GM23338 (cell line): ENCODE measurements around the gene TBX10. TPM values are rescaled to one million over a fixed set of nuclear protein-coding genes. Genes with fewer than 3 reads are reported as not detected.

Experiments used
- ATAC-seq: fragments of 200-7000 bp; cut with Tn5 transposase; 3 replicates; pipeline ENCODE4 v1.9.1; 2020
- DNase-seq: peaks from one replicate; pipeline ENCODE4 v3.0.0-alpha.2; 2015; ENCODE audit warnings: low spot score
- H2AFZ ChIP-seq: fragments of 200-600 bp; sonication (generic); 2 replicates; pipeline ENCODE4 v1.8.0; 2016; ENCODE audit warnings: antibody characterized with exemption, mild to moderate bottlenecking, moderate library complexity
- H3F3A ChIP-seq: fragments of 200-600 bp; sonication (generic); replicated peaks from 2 replicates; pipeline ENCODE4 v1.8.0; 2017; ENCODE audit warnings: antibody characterized with exemption, mixed run types, low read depth
- H3K27ac ChIP-seq: fragments of 200-600 bp; sonication (generic); 2 replicates; pipeline ENCODE4 v1.6.1; 2016; ENCODE audit warnings: low read depth
- H3K27me3 ChIP-seq: fragments of 200-600 bp; sonication (generic); 2 replicates; pipeline ENCODE4 v1.8.0; 2016; ENCODE audit warnings: mild to moderate bottlenecking, mixed run types, moderate library complexity; ENCODE audit not compliant: insufficient read depth
- H3K36me3 ChIP-seq: fragments of 200-600 bp; sonication (generic); 2 replicates; pipeline ENCODE4 v1.8.0; 2016; ENCODE audit warnings: mild to moderate bottlenecking; ENCODE audit not compliant: insufficient read depth
- H3K4me1 ChIP-seq: fragments of 200-600 bp; sonication (generic); 2 replicates; pipeline ENCODE4 v1.8.0; 2016; ENCODE audit warnings: mild to moderate bottlenecking, moderate library complexity; ENCODE audit not compliant: insufficient read depth
- H3K4me2 ChIP-seq: fragments of 200-600 bp; sonication (generic); 2 replicates; pipeline ENCODE4 v1.7.1; 2017; ENCODE audit warnings: mixed run types
- H3K4me3 ChIP-seq: fragments of 200-600 bp; sonication (generic); 2 replicates; pipeline ENCODE4 v1.6.1; 2016; ENCODE audit warnings: mixed run types
- H3K79me2 ChIP-seq: fragments of 200-600 bp; sonication (generic); replicated peaks from 2 replicates; pipeline ENCODE4 v1.8.0; 2017; ENCODE audit warnings: mild to moderate bottlenecking; ENCODE audit not compliant: insufficient read depth
- H3K9me2 ChIP-seq: fragments of 200-600 bp; sonication (generic); 2 replicates; pipeline ENCODE4 v1.8.0; 2017; ENCODE audit not compliant: insufficient read depth
- H4K20me1 ChIP-seq: fragments of 200-600 bp; sonication (generic); replicated peaks from 2 replicates; pipeline ENCODE4 v1.8.0; 2017; ENCODE audit warnings: mild to moderate bottlenecking; ENCODE audit not compliant: insufficient read depth
- H3K27ac Mint-ChIP-seq: 2 replicates; pipeline ENCODE4 v1.8.0; 2020; ENCODE audit warnings: inconsistent platforms, mild to moderate bottlenecking, moderate library complexity, mixed read lengths
- H3K27me3 Mint-ChIP-seq: 3 replicates; pipeline ENCODE4 v1.8.0; 2022; ENCODE audit warnings: low read depth, mild to moderate bottlenecking, moderate library complexity, mixed read lengths, inconsistent platforms; ENCODE audit not compliant: insufficient read depth, poor library complexity
- H3K36me3 Mint-ChIP-seq: 3 replicates; pipeline ENCODE4 v1.8.0; 2021; ENCODE audit warnings: low read depth, mild to moderate bottlenecking, inconsistent platforms, moderate library complexity, mixed read lengths
- H3K4me1 Mint-ChIP-seq: 3 replicates; pipeline ENCODE4 v1.8.0; 2020; ENCODE audit warnings: mild to moderate bottlenecking, inconsistent platforms, mixed read lengths
- H3K4me3 Mint-ChIP-seq: 3 replicates; pipeline ENCODE4 v1.8.0; 2021; ENCODE audit warnings: moderate library complexity, mild to moderate bottlenecking, inconsistent platforms, mixed read lengths
- H3K9me3 Mint-ChIP-seq: 3 replicates; pipeline ENCODE4 v1.8.0; 2020; ENCODE audit warnings: moderate library complexity, mild to moderate bottlenecking, inconsistent platforms, mixed read lengths
- CREB1 ChIP-seq: fragments of 250-450 bp; sonication (Bioruptor Pico); IDR thresholded peaks from 2 replicates; pipeline ENCODE4 v1.5.0; 2020; ENCODE audit warnings: low read depth, mild to moderate bottlenecking, moderate library complexity
- ETS1 ChIP-seq: IDR thresholded peaks from 2 replicates; pipeline ENCODE4 v1.6.1; 2016; ENCODE audit warnings: antibody characterized with exemption
- EZH2phosphoT487 ChIP-seq: fragments of 200-600 bp; sonication (generic); IDR thresholded peaks from one replicate; pipeline ENCODE4 v1.8.1; 2018; ENCODE audit warnings: antibody characterized with exemption; ENCODE audit not compliant: unreplicated experiment
- JUNB ChIP-seq: IDR thresholded peaks from one replicate; pipeline ENCODE4 v1.6.1; 2016; ENCODE audit warnings: antibody characterized with exemption; ENCODE audit not compliant: unreplicated experiment
- NANOG ChIP-seq: IDR thresholded peaks from 2 replicates; pipeline ENCODE4 v1.6.1; 2016; ENCODE audit warnings: antibody characterized with exemption, borderline replicate concordance
- POLR2AphosphoS5 ChIP-seq: IDR thresholded peaks from 2 replicates; pipeline ENCODE4 v1.6.1; 2016; ENCODE audit warnings: antibody characterized with exemption, low read depth
- STAT1 ChIP-seq: IDR thresholded peaks from one replicate; pipeline ENCODE4 v1.6.1; 2016; ENCODE audit warnings: antibody characterized with exemption; ENCODE audit not compliant: unreplicated experiment
- ZNF114 ChIP-seq: fragments of 250-450 bp; sonication (Bioruptor Pico); IDR thresholded peaks from 2 replicates; pipeline ENCODE4 v1.5.0; 2020; ENCODE audit warnings: mild to moderate bottlenecking, moderate library complexity
- ZNF331 ChIP-seq: fragments of 250-450 bp; sonication (Bioruptor Pico); IDR thresholded peaks from 2 replicates; pipeline ENCODE4 v1.5.0; 2020; ENCODE audit warnings: low read depth, mild to moderate bottlenecking, moderate library complexity
- polyA plus RNA-seq: library from polyadenylated mRNA; unstranded; fragments of >200 nt; fragmentation: Nextera tagmentation; extraction: Ambion mirVana; gene quantifications from 2 replicates; pipeline ENCODE4 v1.2.1, GENCODE V29; 2016
- total RNA-seq: library from RNA; depleted of rRNA; stranded (reverse); fragments of >200 nt; shearing (Covaris generic); gene quantifications from 2 replicates; pipeline ENCODE4 v1.2.3, GENCODE V29; 2014
- TF ChIP-seq, protein P1 (sequence below): fragments of 250-450 bp; sonication (Bioruptor Pico); IDR thresholded peaks from 2 replicates; pipeline ENCODE4 v1.5.0; 2020; ENCODE audit warnings: mild to moderate bottlenecking, moderate library complexity

Gene TBX10
- total and polyA plus RNA-seq, 2 experiments from 2014 or later = 0.10 TPM; not detected in 1

GRCh38 chr11:67664213-67664585, 24.6 kb upstream of the TBX10 start:
- no peak overlapping the region for H3K4me3 Mint-ChIP-seq
- Histone ChIP-seq H3K4me2 (no peak overlapping the region), H2AFZ (no peak overlapping the region), H3K4me1 (no peaks in the 10 kb centered on the region), H3K36me3 (no peaks in the 10 kb centered on the region), H3K27ac (no peak overlapping the region), H3K79me2 (no peaks in the 10 kb centered on the region), H3K27me3 (no peaks in the 10 kb centered on the region), H3K4me3 (no peak overlapping the region), H3F3A (no peaks in the 10 kb centered on the region), H4K20me1 (no peaks in the 10 kb centered on the region), H3K9me2 (no peaks in the 10 kb centered on the region)
- TF ChIP-seq ETS1 = no peak
- ATAC-seq (no peak), DNase-seq (no peak)
- H3K9me3 Mint-ChIP-seq = peaks cover 2% of the 10 kb centered on the region; the same call in 2 of the 3 replicates
- no peaks in the 10 kb centered on the region for H3K27me3 Mint-ChIP-seq
- no peaks in the 10 kb centered on the region for H3K36me3 Mint-ChIP-seq
- no peak overlapping the region for H3K27ac Mint-ChIP-seq
- H3K4me1 Mint-ChIP-seq = no peaks in the 10 kb centered on the region

GRCh38 chr11:67663532-67664212, 24.1 kb upstream of the TBX10 start:
- no peak overlapping the region for H3K4me2 ChIP-seq
- no peak for DNase-seq
- H3K4me3 ChIP-seq = no peak overlapping the region
- TF ChIP-seq JUNB (no peak), ZNF331 (CRISPR knock-in tag) (no peak), NANOG (no peak), ZNF114 (CRISPR knock-in tag) (no peak), ETS1 (no peak), CREB1 (CRISPR knock-in tag) (no peak), EZH2phosphoT487 (no peak), STAT1 (no peak), POLR2AphosphoS5 (no peak)
- TF ChIP-seq, protein P1, sequence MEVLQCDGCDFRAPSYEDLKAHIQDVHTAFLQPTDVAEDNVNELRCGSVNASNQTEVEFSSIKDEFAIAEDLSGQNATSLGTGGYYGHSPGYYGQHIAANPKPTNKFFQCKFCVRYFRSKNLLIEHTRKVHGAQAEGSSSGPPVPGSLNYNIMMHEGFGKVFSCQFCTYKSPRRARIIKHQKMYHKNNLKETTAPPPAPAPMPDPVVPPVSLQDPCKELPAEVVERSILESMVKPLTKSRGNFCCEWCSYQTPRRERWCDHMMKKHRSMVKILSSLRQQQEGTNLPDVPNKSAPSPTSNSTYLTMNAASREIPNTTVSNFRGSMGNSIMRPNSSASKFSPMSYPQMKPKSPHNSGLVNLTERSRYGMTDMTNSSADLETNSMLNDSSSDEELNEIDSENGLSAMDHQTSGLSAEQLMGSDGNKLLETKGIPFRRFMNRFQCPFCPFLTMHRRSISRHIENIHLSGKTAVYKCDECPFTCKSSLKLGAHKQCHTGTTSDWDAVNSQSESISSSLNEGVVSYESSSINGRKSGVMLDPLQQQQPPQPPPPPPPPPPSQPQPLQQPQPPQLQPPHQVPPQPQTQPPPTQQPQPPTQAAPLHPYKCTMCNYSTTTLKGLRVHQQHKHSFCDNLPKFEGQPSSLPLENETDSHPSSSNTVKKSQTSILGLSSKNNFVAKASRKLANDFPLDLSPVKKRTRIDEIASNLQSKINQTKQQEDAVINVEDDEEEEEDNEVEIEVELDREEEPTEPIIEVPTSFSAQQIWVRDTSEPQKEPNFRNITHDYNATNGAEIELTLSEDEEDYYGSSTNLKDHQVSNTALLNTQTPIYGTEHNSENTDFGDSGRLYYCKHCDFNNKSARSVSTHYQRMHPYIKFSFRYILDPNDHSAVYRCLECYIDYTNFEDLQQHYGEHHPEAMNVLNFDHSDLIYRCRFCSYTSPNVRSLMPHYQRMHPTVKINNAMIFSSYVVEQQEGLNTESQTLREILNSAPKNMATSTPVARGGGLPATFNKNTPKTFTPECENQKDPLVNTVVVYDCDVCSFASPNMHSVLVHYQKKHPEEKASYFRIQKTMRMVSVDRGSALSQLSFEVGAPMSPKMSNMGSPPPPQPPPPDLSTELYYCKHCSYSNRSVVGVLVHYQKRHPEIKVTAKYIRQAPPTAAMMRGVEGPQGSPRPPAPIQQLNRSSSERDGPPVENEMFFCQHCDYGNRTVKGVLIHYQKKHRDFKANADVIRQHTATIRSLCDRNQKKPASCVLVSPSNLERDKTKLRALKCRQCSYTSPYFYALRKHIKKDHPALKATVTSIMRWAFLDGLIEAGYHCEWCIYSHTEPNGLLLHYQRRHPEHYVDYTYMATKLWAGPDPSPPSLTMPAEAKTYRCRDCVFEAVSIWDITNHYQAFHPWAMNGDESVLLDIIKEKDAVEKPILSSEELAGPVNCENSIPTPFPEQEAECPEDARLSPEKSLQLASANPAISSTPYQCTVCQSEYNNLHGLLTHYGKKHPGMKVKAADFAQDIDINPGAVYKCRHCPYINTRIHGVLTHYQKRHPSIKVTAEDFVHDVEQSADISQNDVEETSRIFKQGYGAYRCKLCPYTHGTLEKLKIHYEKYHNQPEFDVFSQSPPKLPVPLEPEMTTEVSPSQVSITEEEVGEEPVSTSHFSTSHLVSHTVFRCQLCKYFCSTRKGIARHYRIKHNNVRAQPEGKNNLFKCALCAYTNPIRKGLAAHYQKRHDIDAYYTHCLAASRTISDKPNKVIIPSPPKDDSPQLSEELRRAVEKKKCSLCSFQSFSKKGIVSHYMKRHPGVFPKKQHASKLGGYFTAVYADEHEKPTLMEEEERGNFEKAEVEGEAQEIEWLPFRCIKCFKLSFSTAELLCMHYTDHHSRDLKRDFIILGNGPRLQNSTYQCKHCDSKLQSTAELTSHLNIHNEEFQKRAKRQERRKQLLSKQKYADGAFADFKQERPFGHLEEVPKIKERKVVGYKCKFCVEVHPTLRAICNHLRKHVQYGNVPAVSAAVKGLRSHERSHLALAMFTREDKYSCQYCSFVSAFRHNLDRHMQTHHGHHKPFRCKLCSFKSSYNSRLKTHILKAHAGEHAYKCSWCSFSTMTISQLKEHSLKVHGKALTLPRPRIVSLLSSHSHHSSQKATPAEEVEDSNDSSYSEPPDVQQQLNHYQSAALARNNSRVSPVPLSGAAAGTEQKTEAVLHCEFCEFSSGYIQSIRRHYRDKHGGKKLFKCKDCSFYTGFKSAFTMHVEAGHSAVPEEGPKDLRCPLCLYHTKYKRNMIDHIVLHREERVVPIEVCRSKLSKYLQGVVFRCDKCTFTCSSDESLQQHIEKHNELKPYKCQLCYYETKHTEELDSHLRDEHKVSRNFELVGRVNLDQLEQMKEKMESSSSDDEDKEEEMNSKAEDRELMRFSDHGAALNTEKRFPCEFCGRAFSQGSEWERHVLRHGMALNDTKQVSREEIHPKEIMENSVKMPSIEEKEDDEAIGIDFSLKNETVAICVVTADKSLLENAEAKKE (CRISPR knock-in tag) = no peak

More at GRCh38 chr11:67663532-67664212, 24.1 kb upstream of the TBX10 start:
- no peaks in the 10 kb centered on the region for H3K79me2 ChIP-seq
- H3K9me2 ChIP-seq = no peaks in the 10 kb centered on the region
- H4K20me1 ChIP-seq = no peaks in the 10 kb centered on the region
- ATAC-seq = no peak
- no peak overlapping the region for H2AFZ ChIP-seq
- no peaks in the 10 kb centered on the region for H3K27me3 ChIP-seq
- no peak overlapping the region for H3K27ac ChIP-seq
- Mint-ChIP-seq H3K4me3 (no peak overlapping the region), H3K27ac (no peak overlapping the region), H3K4me1 (no peaks in the 10 kb centered on the region), H3K27me3 (no peaks in the 10 kb centered on the region), H3K36me3 (no peaks in the 10 kb centered on the region), H3K9me3 (peaks cover 7% of the 10 kb centered on the region)
- no peaks in the 10 kb centered on the region for H3K36me3 ChIP-seq
- no peaks in the 10 kb centered on the region for H3K4me1 ChIP-seq
- no peaks in the 10 kb centered on the region for H3F3A ChIP-seq
